Measurements from ENCODE around the gene FOSB.

Gene FOSB

GRCh38 chr19:45463241-45463640 lies 4.6 kb upstream of the FOSB start:
- TF ChIP-seq, protein P1, sequence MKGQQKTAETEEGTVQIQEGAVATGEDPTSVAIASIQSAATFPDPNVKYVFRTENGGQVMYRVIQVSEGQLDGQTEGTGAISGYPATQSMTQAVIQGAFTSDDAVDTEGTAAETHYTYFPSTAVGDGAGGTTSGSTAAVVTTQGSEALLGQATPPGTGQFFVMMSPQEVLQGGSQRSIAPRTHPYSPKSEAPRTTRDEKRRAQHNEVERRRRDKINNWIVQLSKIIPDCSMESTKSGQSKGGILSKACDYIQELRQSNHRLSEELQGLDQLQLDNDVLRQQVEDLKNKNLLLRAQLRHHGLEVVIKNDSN (IDR thresholded peaks at IDR 0.05), result no peak
- TF ChIP-seq CEBPB (IDR thresholded peaks at IDR 0.05) (no peak), FOXM1 (IDR thresholded peaks at IDR 0.05; ENCODE audit: borderline replicate concordance, low read depth) (no peak)

DNA sequence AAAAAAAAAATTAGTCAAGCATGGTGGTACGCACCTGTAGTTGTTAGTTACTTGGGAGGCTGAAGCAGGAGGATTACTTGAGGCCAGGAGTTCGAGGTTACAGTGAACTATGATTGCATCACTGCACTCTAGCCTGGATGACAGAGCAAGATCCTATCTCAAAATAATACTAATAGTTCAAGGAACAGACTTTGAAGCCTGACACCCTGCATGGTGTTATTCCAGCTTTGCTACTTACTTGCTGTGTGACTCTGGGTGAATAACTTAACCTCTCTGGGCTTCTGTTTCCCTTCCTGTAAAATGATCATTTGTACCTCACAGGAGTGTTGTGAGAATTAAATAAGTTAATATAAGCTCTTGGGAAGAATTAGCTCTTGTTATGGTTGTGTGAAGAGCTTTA lies 3.5 kb upstream of the FOSB start:
- TF ChIP-seq, protein P2, sequence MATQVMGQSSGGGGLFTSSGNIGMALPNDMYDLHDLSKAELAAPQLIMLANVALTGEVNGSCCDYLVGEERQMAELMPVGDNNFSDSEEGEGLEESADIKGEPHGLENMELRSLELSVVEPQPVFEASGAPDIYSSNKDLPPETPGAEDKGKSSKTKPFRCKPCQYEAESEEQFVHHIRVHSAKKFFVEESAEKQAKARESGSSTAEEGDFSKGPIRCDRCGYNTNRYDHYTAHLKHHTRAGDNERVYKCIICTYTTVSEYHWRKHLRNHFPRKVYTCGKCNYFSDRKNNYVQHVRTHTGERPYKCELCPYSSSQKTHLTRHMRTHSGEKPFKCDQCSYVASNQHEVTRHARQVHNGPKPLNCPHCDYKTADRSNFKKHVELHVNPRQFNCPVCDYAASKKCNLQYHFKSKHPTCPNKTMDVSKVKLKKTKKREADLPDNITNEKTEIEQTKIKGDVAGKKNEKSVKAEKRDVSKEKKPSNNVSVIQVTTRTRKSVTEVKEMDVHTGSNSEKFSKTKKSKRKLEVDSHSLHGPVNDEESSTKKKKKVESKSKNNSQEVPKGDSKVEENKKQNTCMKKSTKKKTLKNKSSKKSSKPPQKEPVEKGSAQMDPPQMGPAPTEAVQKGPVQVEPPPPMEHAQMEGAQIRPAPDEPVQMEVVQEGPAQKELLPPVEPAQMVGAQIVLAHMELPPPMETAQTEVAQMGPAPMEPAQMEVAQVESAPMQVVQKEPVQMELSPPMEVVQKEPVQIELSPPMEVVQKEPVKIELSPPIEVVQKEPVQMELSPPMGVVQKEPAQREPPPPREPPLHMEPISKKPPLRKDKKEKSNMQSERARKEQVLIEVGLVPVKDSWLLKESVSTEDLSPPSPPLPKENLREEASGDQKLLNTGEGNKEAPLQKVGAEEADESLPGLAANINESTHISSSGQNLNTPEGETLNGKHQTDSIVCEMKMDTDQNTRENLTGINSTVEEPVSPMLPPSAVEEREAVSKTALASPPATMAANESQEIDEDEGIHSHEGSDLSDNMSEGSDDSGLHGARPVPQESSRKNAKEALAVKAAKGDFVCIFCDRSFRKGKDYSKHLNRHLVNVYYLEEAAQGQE (IDR thresholded peaks at IDR 0.05; ENCODE audit: low read depth), result no peak
- TF ChIP-seq EGR1 (IDR thresholded peaks at IDR 0.05) (no peak), MAX (IDR thresholded peaks at IDR 0.05) (no peak), TEAD4 (IDR thresholded peaks at IDR 0.05) (no peak), NFIC (IDR thresholded peaks at IDR 0.05) (no peak), FOXM1 (IDR thresholded peaks at IDR 0.05; ENCODE audit: borderline replicate concordance, low read depth) (no peak), CEBPB (IDR thresholded peaks at IDR 0.05) (no peak)

DNA sequence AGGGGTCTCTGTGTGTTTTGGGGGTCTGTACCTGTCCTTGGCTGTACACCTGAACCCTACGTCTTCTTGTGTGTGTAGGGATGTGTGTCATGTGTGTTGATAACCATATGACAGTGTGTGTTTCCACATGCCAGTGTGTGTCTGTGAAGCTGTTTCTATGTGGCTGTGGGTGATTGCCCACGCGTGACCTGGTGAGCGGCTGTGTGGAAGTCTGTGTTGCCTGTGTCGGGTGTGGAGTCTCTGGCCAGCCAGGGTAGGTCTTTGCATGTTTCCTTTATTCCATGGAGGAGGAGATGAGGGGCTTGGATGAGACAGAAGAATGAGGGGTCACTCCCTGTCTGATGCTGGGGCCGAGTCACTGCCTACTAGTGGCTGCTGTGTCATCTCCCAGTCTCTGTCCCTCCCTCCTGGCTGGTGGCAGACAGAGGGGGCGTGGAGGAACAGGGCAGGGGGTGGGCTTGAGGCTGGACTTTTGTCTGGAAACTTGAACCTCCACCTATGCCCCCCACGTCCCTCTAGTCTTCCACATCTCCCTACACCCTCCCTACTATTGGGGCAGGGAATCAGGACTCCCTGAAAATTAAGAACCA lies 2.8 kb upstream of the FOSB start:
- TF ChIP-seq TAF1 (IDR thresholded peaks at IDR 0.05; ENCODE audit: low read depth) (no peak), EP300 (IDR thresholded peaks at IDR 0.05; ENCODE audit: borderline replicate concordance) (no peak), TEAD4 (IDR thresholded peaks at IDR 0.05) (no peak), RAD21 (IDR thresholded peaks at IDR 0.05; ENCODE audit: low read depth) (no peak), EGR1 (IDR thresholded peaks at IDR 0.05) (no peak), CEBPB (IDR thresholded peaks at IDR 0.05) (no peak), MAX (IDR thresholded peaks at IDR 0.05) (no peak), FOXM1 (IDR thresholded peaks at IDR 0.05; ENCODE audit: borderline replicate concordance, low read depth) (no peak), YY1 (IDR thresholded peaks at IDR 0.05; ENCODE audit: low read depth) (no peak), NFIC (IDR thresholded peaks at IDR 0.05) (no peak), CREB1 (IDR thresholded peaks at IDR 0.05; ENCODE audit: low read depth) (no peak), TCF12 (IDR thresholded peaks at IDR 0.05; ENCODE audit: low read depth) (no peak), ZBTB7A (IDR thresholded peaks at IDR 0.05; ENCODE audit: low read depth) (no peak)
- TF ChIP-seq, protein P2 (IDR thresholded peaks at IDR 0.05; ENCODE audit: low read depth), result no peak
- TF ChIP-seq, protein P1 (IDR thresholded peaks at IDR 0.05), result no peak

GRCh38 chr19:45467115-45467455 lies 711 bp upstream of the FOSB start:
- TF ChIP-seq CEBPB (IDR thresholded peaks at IDR 0.05) (no peak), EP300 (IDR thresholded peaks at IDR 0.05; ENCODE audit: borderline replicate concordance) (no peak), YY1 (IDR thresholded peaks at IDR 0.05; ENCODE audit: low read depth) (no peak), FOXM1 (IDR thresholded peaks at IDR 0.05; ENCODE audit: borderline replicate concordance, low read depth) (no peak), EGR1 (IDR thresholded peaks at IDR 0.05) (no peak), TAF1 (IDR thresholded peaks at IDR 0.05; ENCODE audit: low read depth) (no peak), CREB1 (IDR thresholded peaks at IDR 0.05; ENCODE audit: low read depth) (no peak), TCF12 (IDR thresholded peaks at IDR 0.05; ENCODE audit: low read depth) (no peak), ZBTB7A (IDR thresholded peaks at IDR 0.05; ENCODE audit: low read depth) (no peak), MAX (IDR thresholded peaks at IDR 0.05) (no peak), TEAD4 (IDR thresholded peaks at IDR 0.05) (no peak), RAD21 (IDR thresholded peaks at IDR 0.05; ENCODE audit: low read depth) (no peak), NFIC (IDR thresholded peaks at IDR 0.05) (no peak)
- TF ChIP-seq, protein P1 (IDR thresholded peaks at IDR 0.05), result no peak
- TF ChIP-seq, protein P2 (IDR thresholded peaks at IDR 0.05; ENCODE audit: low read depth), result no peak
